Measurements from ENCODE around the gene PPIA.
A peak's percentile ranks its signal among the peaks of the same experiment; 100 is the strongest.
"Not testable (repeated sequence)": the region's sequence is repeated elsewhere in the genome, so short reads cannot be mapped to it uniquely, and the experiment has no call there.

The PPIA gene

DNA sequence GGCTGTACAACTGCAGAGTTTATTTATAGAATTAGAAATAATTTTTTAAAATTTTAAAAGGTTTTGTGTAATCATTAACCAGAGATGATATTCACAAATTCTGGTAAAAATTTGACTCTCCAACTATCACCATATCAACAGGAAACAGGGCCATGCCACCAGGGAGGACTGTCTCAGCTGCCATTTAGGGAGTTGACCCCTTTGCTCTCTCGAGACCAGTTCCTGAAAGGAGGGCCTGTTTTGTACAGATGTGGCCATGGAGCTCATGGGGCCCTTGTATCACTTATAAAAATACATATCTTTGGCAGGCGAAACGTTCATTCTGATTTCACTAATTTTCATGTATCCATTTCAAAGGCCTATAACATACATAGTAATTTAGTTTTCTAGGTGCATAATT lies 31.1 kb downstream of the PPIA start:
- no peak for DNase-seq (ENCODE audit: low read depth)

DNA sequence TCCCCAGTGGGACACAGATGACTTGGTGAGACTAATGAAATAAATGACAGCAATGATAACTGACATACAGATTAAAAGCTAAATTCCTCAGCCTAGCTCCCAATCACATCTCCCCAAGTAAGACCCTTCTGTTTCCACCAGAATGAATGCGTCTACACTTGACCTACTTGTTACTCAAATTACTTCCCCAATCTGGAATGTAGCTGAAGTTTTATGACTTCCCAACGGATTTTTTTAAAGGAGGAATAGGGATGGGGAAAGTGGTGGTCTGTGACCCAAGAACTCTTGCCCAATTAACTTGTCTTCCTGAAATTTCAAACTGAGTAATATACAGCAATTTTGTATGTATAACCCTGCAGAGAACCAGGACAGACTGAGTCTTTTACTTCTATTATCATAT lies 42.3 kb downstream of the PPIA start:
- no peak for DNase-seq (ENCODE audit: low read depth)

DNA sequence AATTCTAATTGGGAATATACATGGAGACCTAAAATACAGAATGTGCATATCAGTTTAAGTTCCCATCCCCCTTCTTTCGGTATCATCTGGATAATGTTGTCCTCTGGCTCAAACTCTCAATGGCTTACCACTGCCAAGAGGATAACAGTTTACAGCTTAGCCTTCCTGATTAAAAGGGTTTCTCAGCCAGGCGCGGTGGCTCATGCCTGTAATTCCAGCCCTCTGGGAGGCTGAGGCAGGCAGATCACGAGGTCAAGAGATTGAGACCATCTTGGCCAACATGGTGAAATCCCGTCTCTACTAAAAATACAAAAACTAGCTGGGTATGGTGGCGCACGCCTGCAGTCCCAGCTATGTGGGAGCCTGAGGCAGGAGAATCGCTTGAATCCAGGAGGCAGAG lies 46.2 kb downstream of the PPIA start:
- not testable (repeated sequence) for DNase-seq (ENCODE audit: low read depth)

DNA sequence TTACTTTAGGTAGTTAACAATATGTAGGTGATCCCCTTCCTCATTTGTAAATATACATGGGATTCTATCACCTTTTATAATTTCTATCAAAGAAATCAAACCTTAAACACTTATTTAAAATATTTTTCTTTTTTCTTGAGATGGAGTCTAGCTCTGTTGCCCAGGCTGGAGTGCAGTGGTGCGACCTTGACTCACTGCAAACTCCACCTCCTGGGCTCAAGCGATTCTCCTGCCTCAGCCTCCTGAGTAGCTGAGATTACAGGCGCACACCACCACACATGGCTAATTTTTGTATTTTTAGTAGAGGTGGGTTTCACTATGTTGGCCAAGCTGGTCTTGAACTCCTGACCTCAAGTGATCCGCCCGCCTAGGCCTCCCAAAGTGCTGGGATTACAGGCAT lies 47.0 kb downstream of the PPIA start:
- not testable (repeated sequence) for DNase-seq (ENCODE audit: low read depth)

DNA sequence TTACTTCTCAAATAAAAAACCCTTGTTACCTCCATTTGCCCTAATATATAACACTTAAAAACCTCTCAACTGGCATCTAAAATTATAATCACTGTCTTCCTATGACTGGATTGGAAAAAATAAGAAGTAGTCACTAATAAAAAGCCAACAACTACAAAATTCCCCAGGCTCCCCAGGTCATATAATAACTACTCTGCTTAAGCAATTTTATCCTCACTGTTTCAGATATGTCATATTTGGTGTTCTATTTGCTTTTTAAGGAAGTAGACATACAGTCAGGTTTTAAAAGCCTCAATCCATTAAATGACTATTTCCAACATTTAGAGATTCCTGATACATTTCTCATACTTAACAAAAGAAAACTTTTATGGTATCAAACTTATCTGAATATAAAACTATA lies 49.0 kb downstream of the PPIA start:
- no peak for DNase-seq (ENCODE audit: low read depth)

DNA sequence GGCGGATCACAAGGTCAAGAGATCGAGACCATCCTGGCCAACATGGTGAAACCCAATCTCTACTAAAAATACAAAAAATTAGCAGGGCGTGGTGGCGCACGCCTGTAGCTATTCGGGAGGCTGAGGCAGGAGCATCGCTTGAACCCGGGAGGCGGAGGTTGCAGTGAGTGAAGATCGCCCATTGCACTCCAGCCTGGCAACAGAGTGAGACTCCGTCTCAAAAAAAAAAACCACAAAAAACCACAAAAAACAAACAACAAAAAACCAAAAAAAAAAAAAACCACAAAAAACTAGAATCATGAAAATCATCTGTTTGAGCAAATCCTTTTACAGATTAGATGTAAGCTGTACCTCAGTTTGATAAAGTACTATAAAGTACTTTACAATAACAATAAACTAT lies 49.9 kb downstream of the PPIA start:
- not testable (repeated sequence) for DNase-seq (ENCODE audit: low read depth)

DNA sequence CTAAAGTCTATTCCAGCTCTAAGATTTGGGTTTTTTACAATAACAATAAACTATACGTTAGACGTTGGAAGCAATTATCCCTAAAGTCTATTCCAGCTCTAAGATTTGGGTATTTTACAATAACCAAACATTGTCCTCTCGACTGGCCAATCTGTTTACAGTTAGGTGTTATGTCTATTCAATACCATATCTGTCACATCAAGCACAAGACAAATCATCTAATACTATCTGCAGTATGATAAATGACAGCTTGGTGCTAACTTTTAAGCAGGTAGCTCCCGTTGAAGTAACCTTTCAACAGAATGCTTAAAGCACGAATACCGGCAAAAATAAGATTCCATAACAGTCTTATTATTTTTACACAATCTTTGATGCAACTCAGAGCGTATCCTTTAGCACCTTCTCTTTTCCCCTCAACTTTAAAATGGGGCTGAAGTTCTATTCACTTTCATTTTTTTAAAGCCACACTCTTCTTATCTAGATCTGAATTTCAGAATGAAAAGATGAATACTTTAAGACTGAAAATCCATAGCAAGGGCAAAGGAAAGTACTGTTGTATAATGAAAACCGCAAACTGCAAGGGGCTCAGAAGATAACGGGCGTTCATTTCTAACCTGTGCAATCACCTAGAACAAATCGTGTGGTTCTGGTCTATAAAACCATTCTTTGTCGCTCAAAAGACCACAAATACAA lies 50.5 kb downstream of the PPIA start:
- DNase-seq (ENCODE audit: low read depth), result no peak

DNA sequence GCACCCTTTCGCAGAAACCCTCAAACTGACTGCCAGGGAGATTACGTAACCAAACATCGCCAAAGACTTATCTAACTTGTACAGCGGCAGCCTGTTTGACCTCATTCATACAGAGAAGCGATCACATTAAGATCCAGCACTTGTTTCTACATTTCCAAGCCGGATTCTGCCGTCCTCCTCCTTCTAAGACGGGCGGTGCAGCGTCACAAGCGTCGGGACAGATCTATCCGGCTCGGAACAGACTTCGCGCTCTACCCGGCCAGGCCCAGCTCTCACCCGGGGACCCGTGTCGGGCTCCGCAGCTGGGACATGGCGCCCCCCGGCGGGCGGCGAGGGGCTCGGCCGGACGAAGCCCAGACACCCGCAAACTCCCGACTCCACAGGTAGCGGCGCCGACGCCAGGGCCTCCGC lies 51.0 kb downstream of the PPIA start:
- no peak for DNase-seq (ENCODE audit: low read depth)

DNA sequence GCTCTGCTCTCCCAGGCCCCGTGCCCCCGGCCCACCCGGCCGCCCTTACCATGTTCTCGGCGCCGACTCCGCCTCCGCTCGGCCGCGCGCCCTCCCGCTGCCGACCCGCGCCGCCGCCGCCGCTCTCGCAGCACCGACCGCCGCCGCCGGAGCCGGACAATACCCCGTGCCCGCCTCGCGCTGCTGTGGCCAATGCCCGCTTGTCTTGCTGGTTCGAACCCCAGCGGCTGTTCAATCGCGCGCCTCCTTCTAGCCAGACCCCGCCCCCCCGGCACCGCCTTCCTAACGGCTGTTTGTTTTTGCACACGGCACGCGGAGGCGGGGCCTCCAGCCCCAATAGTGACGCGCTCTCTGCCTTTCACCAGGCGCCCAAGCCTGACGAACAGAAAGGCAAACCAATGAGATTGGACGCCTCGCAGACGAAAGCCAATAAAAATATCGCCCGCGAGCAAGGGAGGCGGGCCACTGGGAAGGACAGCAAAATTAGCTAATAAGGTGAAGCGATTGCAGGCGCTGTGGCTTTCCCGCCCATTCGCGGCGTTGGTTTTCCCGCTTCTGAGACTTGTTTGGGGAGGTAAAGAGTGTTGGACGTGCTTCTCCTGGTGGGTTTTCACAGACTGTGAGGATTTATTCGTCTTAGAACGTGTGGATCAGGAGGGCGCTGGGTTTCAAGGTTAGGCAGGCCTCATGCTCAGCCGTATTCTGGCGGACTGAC lies 51.6 kb downstream of the PPIA start, which contains the start of gene H2AZ2:
H2AZ2 (minus strand) TSS at position 168 of the 715 bp plus-strand sequence; CDS start at position 52, 116 bp downstream.
- peak; percentile 98 for DNase-seq (ENCODE audit: low read depth)

DNA sequence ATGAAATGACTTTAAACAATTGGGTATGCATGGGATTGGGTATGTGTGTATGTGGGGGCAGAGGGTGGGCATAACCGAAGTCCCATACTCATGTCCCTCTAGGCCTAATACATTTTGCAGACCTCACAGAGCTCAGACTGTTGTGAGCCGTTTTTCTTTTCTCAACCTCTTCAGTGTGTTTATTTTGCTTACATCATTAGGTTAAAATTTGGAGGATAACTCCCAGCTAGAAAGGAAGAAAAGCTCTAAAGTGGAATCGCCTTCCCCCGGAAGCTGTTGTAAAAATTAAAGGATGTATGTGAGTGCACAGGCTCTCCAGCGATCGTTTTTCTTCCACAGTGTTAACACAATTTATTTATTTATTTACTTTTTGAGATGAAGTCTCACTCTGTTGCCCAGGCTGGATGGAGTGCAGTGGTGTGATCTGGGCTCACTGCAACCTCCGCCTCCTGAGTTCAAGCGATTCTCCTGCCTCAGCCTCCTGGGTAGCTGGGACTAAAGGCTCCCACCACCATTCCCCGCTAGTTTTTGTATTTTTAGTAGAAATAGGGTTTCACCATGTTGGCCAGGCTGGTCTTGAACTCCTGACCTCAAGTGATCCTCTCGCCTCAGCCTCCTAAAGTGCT lies 52.9 kb downstream of the PPIA start:
- DNase-seq (ENCODE audit: low read depth), result no peak

DNA sequence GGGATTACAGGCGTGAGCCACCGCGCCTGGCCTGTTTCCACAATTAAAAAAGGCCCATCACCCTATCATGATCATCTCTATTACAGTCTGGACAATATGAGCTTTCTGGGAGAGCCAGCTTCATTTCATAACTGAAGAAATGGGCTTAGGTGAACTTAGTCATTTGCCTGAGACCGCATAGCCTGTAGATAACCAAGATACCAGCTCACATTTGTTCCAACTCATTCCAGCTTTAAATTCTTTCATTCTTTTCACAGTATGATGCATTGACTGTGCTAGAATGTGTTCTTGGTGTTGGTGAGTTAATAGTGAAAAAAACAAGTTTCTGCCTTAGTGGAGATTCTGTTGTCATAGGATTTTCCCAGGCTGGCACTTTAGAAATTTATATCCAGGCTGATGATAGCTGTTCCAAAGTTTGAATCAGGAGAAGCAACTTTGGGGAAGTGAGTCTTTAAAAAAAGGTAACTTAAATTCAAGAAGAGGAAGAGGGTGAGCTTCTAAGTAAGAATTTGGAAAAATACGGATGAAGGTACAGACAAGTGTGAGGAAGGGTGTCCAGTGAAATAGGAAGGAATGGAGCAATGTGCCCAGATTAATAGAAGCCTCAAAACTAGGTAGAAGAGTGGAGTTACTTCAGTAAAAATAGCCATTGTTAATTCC lies 53.5 kb downstream of the PPIA start:
- DNase-seq (ENCODE audit: low read depth), result no peak

DNA sequence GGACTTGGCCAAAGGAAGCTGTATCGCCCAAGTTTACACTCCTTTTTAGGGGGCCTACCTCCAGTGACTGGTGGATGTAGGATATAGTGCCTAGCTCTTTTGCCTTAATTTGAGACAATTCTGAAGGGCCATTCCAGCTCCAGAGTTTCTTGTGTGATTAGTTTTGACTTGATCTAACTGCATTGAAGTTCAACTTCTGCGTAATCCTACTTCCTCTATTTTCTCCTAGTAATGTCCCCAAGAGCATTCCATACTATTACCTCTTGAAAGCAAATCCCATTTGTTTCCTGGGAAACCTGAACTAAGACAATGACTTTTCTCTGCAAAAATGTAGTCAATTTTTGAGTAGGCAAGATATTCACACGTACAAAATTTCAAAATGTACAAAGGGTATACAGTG lies 56.1 kb downstream of the PPIA start:
- DNase-seq (ENCODE audit: low read depth), result no peak
